WTC11 (cell line): ENCODE results near the gene C9orf50. TPM values are rescaled to one million over a fixed set of nuclear protein-coding genes. Genes with fewer than 3 reads are reported as not detected.

ENCODE experiments used
- ATAC-seq: fragments of 200-7000 bp; cut with Tn5 transposase; 2 replicates; pipeline ENCODE4 v1.10.0; 2021; ENCODE audit warnings: mild to moderate bottlenecking, moderate library complexity
- CTCF ChIA-PET: fragments of 300-600 bp; sonication (Branson Sonifier 250); formaldehyde crosslinking; loops from one replicate; lab custom pipeline; 2021; ENCODE audit warnings: antibody characterized with exemption; lab: Charles Lee
- POLR2A ChIA-PET: fragments of 350-600 bp; sonication (Branson Sonifier 250); formaldehyde crosslinking; loops from one replicate; lab custom pipeline; 2021; ENCODE audit warnings: antibody characterized with exemption; lab: Charles Lee
- DNase-seq: peaks from one replicate; pipeline ENCODE4 v3.0.0; 2021; ENCODE audit warnings: low spot score
- H3K27ac Mint-ChIP-seq: 2 replicates; pipeline ENCODE4 v1.8.0; 2021; ENCODE audit warnings: mixed read lengths
- H3K27me3 Mint-ChIP-seq: 2 replicates; pipeline ENCODE4 v1.8.0; 2021; ENCODE audit warnings: low read depth, mild to moderate bottlenecking, moderate library complexity, mixed read lengths
- H3K36me3 Mint-ChIP-seq: 2 replicates; pipeline ENCODE4 v1.8.0; 2021; ENCODE audit warnings: mixed read lengths
- H3K4me1 Mint-ChIP-seq: 2 replicates; pipeline ENCODE4 v1.8.0; 2022; ENCODE audit warnings: mixed read lengths
- H3K4me3 Mint-ChIP-seq: 2 replicates; pipeline ENCODE4 v1.8.0; 2021; ENCODE audit warnings: mild to moderate bottlenecking, moderate library complexity, mixed read lengths
- H3K9me3 Mint-ChIP-seq: 2 replicates; pipeline ENCODE4 v1.8.0; 2021; ENCODE audit warnings: mixed read lengths
- FOXJ3 ChIP-seq: sonication (generic); formaldehyde crosslinking; IDR thresholded peaks from 2 replicates; pipeline ENCODE4 v1.9.0; 2021; ENCODE audit warnings: missing genetic modification reagents, mild to moderate bottlenecking, borderline replicate concordance
- MXD4 ChIP-seq: fragments of 250-450 bp; sonication (Bioruptor Pico); IDR thresholded peaks from 2 replicates; pipeline ENCODE4 v1.8.0; 2021; ENCODE audit warnings: mild to moderate bottlenecking, moderate library complexity, borderline replicate concordance
- TP53 ChIP-seq: sonication (generic); formaldehyde crosslinking; IDR thresholded peaks from 2 replicates; pipeline ENCODE4 v1.8.1; 2023; ENCODE audit warnings: mild to moderate bottlenecking, missing genetic modification reagents
- ZNF121 ChIP-seq: sonication (generic); formaldehyde crosslinking; IDR thresholded peaks from 2 replicates; pipeline ENCODE4 v1.8.0; 2023; ENCODE audit warnings: missing genetic modification reagents
- total RNA-seq: library from RNA; stranded (reverse); gene quantifications from 3 replicates; pipeline ENCODE4 v1.2.3, GENCODE V29; 2021
- TF ChIP-seq, protein P1 (sequence below): sonication (generic); formaldehyde crosslinking; IDR thresholded peaks from 2 replicates; pipeline ENCODE4 v1.8.0; 2023; ENCODE audit warnings: mild to moderate bottlenecking, missing genetic modification reagents
- TF ChIP-seq, protein P2 (sequence below): sonication (generic); formaldehyde crosslinking; IDR thresholded peaks from 2 replicates; pipeline ENCODE4 v1.8.0; 2023; ENCODE audit warnings: missing genetic modification reagents, mild to moderate bottlenecking, borderline replicate concordance
- TF ChIP-seq, protein P3 (sequence below): sonication (generic); formaldehyde crosslinking; IDR thresholded peaks from 2 replicates; pipeline ENCODE4 v1.8.1; 2022; ENCODE audit warnings: low read depth, missing genetic modification reagents, borderline replicate concordance
- TF ChIP-seq, protein P4 (sequence below): fragments of 250-450 bp; sonication (Bioruptor Pico); IDR thresholded peaks from 2 replicates; pipeline ENCODE4 v2.1.2; 2022; ENCODE audit warnings: mild to moderate bottlenecking, moderate library complexity
- TF ChIP-seq, protein P5 (sequence below): sonication (generic); formaldehyde crosslinking; IDR thresholded peaks from 2 replicates; pipeline ENCODE4 v1.8.1; 2022; ENCODE audit warnings: mild to moderate bottlenecking, missing genetic modification reagents, moderate library complexity, borderline replicate concordance
- TF ChIP-seq, protein P6 (sequence below): fragments of 250-450 bp; sonication (Bioruptor Pico); IDR thresholded peaks from 2 replicates; pipeline ENCODE4 v1.8.0; 2021; ENCODE audit warnings: mild to moderate bottlenecking
- TF ChIP-seq, protein P7 (sequence below): fragments of 200-600 bp; IDR thresholded peaks from 2 replicates; pipeline ENCODE4 v1.8.0; 2022; ENCODE audit warnings: antibody characterized with exemption

Gene C9orf50
- total RNA-seq, 1 experiment from 2014 or later, result 0.11 TPM

DNA sequence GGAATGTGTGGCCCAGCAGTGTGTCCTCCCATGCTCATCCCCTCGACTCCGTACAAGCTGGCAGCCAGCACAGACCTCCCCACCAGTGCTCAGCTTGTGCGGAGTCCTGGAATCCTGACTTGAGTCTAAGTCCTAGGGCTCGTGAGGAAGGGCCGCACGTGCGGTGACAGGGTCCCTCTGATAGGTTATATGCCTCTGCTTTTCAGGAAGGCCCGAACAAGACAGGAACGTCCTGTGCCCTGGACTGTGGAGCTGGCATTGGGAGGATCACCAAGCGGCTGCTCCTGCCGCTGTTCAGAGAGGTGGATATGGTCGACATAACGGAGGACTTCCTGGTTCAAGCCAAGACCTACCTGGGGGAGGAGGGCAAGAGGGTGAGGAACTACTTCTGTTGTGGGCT lies 12.9 kb upstream of the C9orf50 start (continued):
- TF ChIP-seq, protein P1, sequence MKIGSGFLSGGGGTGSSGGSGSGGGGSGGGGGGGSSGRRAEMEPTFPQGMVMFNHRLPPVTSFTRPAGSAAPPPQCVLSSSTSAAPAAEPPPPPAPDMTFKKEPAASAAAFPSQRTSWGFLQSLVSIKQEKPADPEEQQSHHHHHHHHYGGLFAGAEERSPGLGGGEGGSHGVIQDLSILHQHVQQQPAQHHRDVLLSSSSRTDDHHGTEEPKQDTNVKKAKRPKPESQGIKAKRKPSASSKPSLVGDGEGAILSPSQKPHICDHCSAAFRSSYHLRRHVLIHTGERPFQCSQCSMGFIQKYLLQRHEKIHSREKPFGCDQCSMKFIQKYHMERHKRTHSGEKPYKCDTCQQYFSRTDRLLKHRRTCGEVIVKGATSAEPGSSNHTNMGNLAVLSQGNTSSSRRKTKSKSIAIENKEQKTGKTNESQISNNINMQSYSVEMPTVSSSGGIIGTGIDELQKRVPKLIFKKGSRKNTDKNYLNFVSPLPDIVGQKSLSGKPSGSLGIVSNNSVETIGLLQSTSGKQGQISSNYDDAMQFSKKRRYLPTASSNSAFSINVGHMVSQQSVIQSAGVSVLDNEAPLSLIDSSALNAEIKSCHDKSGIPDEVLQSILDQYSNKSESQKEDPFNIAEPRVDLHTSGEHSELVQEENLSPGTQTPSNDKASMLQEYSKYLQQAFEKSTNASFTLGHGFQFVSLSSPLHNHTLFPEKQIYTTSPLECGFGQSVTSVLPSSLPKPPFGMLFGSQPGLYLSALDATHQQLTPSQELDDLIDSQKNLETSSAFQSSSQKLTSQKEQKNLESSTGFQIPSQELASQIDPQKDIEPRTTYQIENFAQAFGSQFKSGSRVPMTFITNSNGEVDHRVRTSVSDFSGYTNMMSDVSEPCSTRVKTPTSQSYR (CRISPR knock-in tag), result no peak
- TF ChIP-seq, protein P2, sequence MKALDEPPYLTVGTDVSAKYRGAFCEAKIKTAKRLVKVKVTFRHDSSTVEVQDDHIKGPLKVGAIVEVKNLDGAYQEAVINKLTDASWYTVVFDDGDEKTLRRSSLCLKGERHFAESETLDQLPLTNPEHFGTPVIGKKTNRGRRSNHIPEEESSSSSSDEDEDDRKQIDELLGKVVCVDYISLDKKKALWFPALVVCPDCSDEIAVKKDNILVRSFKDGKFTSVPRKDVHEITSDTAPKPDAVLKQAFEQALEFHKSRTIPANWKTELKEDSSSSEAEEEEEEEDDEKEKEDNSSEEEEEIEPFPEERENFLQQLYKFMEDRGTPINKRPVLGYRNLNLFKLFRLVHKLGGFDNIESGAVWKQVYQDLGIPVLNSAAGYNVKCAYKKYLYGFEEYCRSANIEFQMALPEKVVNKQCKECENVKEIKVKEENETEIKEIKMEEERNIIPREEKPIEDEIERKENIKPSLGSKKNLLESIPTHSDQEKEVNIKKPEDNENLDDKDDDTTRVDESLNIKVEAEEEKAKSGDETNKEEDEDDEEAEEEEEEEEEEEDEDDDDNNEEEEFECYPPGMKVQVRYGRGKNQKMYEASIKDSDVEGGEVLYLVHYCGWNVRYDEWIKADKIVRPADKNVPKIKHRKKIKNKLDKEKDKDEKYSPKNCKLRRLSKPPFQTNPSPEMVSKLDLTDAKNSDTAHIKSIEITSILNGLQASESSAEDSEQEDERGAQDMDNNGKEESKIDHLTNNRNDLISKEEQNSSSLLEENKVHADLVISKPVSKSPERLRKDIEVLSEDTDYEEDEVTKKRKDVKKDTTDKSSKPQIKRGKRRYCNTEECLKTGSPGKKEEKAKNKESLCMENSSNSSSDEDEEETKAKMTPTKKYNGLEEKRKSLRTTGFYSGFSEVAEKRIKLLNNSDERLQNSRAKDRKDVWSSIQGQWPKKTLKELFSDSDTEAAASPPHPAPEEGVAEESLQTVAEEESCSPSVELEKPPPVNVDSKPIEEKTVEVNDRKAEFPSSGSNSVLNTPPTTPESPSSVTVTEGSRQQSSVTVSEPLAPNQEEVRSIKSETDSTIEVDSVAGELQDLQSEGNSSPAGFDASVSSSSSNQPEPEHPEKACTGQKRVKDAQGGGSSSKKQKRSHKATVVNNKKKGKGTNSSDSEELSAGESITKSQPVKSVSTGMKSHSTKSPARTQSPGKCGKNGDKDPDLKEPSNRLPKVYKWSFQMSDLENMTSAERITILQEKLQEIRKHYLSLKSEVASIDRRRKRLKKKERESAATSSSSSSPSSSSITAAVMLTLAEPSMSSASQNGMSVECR (CRISPR knock-in tag), result no peak
- TF ChIP-seq, protein P3, sequence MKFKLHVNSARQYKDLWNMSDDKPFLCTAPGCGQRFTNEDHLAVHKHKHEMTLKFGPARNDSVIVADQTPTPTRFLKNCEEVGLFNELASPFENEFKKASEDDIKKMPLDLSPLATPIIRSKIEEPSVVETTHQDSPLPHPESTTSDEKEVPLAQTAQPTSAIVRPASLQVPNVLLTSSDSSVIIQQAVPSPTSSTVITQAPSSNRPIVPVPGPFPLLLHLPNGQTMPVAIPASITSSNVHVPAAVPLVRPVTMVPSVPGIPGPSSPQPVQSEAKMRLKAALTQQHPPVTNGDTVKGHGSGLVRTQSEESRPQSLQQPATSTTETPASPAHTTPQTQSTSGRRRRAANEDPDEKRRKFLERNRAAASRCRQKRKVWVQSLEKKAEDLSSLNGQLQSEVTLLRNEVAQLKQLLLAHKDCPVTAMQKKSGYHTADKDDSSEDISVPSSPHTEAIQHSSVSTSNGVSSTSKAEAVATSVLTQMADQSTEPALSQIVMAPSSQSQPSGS (CRISPR knock-in tag), result no peak
- TF ChIP-seq, all 79 proteins: peak for 0

DNA sequence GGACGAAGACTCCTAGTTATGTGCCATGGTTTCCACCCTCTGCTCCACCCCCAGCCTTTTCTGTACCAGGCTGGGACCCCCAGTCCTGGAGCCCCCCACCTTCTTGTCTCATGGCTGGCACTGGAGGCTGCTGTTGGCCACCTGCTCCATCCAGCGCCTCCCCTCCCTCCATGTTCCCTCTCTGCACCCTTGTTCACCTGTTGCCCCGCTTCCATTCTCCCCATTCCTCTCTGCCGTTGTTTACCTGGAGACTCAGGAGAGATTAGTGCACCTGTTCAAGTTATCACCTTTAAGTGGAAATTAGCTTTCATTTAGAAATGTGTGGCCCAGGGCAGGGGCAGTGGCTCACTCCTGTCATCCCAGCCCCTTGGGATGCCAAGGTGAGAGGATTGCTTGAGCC lies 12.3 kb upstream of the C9orf50 start:
- ATAC-seq (no peak), DNase-seq (no peak)
- no peaks in the 10 kb centered on the region for H3K27me3 Mint-ChIP-seq
- H3K36me3 Mint-ChIP-seq, result peaks cover 34% of the 10 kb centered on the region
- ChIA-PET CTCF (no interaction called here), POLR2A (interaction anchor here (0.7 kb wide), 1 partner anchor 265 kb away, joined by 3 read pairs; no protein-coding TSS in a partner anchor)
- H3K4me3 Mint-ChIP-seq, result no peak overlapping the region
- H3K9me3 Mint-ChIP-seq, result no peaks in the 10 kb centered on the region
- no peak for TF ChIP-seq MXD4
- TF ChIP-seq, protein P4, sequence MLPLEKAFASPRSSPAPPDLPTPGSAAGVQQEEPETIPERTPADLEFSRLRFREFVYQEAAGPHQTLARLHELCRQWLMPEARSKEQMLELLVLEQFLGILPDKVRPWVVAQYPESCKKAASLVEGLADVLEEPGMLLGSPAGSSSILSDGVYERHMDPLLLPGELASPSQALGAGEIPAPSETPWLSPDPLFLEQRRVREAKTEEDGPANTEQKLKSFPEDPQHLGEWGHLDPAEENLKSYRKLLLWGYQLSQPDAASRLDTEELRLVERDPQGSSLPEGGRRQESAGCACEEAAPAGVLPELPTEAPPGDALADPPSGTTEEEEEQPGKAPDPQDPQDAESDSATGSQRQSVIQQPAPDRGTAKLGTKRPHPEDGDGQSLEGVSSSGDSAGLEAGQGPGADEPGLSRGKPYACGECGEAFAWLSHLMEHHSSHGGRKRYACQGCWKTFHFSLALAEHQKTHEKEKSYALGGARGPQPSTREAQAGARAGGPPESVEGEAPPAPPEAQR (CRISPR knock-in tag), result no peak
- TF ChIP-seq, protein P1 (CRISPR knock-in tag), result no peak
- TF ChIP-seq, protein P5, sequence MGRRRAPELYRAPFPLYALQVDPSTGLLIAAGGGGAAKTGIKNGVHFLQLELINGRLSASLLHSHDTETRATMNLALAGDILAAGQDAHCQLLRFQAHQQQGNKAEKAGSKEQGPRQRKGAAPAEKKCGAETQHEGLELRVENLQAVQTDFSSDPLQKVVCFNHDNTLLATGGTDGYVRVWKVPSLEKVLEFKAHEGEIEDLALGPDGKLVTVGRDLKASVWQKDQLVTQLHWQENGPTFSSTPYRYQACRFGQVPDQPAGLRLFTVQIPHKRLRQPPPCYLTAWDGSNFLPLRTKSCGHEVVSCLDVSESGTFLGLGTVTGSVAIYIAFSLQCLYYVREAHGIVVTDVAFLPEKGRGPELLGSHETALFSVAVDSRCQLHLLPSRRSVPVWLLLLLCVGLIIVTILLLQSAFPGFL (CRISPR knock-in tag), result no peak
- TF ChIP-seq ZNF121 (CRISPR knock-in tag), result no peak
- no peak for TF ChIP-seq TP53
- TF ChIP-seq, protein P6, sequence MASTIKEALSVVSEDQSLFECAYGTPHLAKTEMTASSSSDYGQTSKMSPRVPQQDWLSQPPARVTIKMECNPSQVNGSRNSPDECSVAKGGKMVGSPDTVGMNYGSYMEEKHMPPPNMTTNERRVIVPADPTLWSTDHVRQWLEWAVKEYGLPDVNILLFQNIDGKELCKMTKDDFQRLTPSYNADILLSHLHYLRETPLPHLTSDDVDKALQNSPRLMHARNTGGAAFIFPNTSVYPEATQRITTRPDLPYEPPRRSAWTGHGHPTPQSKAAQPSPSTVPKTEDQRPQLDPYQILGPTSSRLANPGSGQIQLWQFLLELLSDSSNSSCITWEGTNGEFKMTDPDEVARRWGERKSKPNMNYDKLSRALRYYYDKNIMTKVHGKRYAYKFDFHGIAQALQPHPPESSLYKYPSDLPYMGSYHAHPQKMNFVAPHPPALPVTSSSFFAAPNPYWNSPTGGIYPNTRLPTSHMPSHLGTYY (CRISPR knock-in tag), result no peak
- no peak for TF ChIP-seq FOXJ3 (CRISPR knock-in tag)
- TF ChIP-seq, protein P7, sequence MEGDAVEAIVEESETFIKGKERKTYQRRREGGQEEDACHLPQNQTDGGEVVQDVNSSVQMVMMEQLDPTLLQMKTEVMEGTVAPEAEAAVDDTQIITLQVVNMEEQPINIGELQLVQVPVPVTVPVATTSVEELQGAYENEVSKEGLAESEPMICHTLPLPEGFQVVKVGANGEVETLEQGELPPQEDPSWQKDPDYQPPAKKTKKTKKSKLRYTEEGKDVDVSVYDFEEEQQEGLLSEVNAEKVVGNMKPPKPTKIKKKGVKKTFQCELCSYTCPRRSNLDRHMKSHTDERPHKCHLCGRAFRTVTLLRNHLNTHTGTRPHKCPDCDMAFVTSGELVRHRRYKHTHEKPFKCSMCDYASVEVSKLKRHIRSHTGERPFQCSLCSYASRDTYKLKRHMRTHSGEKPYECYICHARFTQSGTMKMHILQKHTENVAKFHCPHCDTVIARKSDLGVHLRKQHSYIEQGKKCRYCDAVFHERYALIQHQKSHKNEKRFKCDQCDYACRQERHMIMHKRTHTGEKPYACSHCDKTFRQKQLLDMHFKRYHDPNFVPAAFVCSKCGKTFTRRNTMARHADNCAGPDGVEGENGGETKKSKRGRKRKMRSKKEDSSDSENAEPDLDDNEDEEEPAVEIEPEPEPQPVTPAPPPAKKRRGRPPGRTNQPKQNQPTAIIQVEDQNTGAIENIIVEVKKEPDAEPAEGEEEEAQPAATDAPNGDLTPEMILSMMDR, result no peak
- H3K4me1 Mint-ChIP-seq, result peaks cover 23% of the 10 kb centered on the region
- no peak overlapping the region for H3K27ac Mint-ChIP-seq
